T47D (cell line): Measurements from ENCODE around the gene TEX19.
"Not testable (repeated sequence)": the region's sequence is repeated elsewhere in the genome, so short reads cannot be mapped to it uniquely, and the experiment has no call there.

Source experiments
- DNase-seq, 2 experiments: peaks; one replicate each; pipeline versions ENCODE4 v3.0.0 to v3.0.0-alpha.2; 2011 to 2012; ENCODE audit warnings: low read depth in 1 of 2, low spot score in 1 of 2
- JUND ChIP-seq: IDR thresholded peaks from 2 replicates; pipeline ENCODE4 v1.6.1; 2012; ENCODE audit warnings: low read depth
- in situ Hi-C: cut with HindIII; loops from 2 replicates; pipeline ENCODE4 v1.10.0; 2016; ENCODE audit warnings: low sequenced_read_pairs, low pct_unique_long_range_greater_than_20kb

TEX19 gene

DNA sequence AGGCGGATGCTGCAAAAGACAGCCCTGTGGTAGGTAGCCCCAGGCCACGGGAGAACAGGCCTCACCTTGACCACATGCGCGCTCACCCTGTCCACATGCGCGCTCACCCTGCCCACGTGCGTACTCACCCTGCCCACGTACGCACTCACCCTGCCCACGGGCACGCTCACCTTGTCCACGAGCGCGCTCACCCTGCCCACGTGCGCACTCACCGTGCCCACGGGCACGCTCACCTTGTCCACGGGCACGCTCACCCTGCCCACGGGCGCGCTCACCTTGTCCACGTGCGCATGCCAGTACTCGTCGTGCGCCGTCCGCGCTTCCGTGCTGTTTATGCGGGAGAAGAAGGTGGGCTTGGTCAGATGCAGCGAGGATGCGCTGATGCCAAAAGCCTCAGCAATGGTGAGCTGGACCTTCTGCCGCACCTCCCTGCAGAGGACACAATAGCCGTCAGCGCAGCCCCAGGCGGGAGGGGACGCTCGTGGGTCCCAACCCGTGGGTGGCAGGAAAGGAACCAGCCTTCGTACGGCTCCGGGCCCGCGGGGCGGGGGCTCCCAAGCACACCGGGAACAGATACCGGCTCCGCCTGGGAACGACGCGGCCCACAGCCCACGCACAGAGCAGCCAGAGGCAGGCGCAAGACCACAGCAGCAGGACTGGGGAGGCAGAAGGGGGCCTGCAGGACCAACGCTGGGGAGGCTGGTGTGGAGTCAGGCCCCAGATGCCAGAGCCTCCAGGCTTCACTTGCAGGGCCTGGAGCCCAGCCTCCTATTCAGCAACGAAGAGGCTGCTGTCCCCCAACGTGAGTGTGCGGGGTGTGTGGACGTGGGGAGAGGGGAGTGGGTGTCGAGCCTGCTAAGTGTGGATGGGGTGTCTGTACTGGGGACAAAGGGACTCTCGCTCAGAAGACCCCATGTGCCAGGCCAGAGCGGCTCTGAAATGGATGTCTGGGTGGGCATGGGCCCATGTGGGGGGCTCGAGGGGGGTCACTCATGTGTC, 44.9 kb downstream of the TEX19 start:
- DNase-seq: no peak
- in situ Hi-C loops: no loop called here
- TF ChIP-seq JUND: no peak

DNA sequence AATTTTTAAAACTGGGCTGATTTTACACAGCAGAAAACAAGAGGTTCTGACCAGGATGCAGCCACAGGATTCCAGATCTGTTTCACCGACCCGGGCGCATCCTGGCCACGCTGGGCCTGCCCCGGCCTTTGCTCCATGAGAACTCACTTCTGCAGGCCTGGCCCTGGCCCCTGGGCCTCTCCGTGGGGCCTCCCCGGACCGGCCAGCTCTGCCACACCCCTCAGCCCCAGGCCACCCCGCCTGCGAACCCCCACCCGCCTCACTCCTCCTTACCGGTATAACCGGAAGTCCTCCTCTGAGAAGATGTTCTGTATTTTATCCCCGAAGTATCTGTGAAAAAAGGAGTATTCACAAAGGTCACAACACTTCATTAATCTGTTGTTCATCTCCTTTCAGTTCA, 46.0 kb downstream of the TEX19 start:
- DNase-seq: no peak
- in situ Hi-C loops: no loop called here
- TF ChIP-seq JUND: no peak

DNA sequence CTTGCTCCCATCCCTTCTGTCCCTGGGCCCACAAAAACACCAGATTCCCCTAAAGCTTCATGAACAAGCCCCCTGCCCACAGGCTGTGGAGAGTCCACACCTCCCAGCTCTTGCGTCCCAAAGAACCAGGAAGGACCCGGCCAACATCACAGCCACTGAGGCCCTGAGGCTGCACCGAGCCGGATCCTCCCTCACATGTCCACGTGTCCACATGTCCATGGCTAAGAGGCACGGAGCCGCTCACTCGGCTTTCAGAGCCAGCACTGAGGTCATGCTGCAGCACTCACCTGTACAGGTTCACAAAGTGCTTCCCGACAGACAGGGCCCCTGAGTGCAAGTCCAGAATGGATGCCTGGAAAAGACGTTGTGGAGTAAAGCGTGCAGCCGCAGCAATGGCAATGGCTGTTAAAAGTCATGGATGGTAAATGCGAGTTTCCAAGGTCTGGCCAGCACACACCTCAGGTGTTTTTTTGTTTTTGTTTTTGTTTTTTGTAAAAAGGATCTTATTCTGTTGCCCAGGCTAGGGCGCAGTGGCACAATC, 47.2 kb downstream of the TEX19 start:
- in situ Hi-C loops: no loop called here
- DNase-seq: no peak
- TF ChIP-seq JUND: no peak

DNA sequence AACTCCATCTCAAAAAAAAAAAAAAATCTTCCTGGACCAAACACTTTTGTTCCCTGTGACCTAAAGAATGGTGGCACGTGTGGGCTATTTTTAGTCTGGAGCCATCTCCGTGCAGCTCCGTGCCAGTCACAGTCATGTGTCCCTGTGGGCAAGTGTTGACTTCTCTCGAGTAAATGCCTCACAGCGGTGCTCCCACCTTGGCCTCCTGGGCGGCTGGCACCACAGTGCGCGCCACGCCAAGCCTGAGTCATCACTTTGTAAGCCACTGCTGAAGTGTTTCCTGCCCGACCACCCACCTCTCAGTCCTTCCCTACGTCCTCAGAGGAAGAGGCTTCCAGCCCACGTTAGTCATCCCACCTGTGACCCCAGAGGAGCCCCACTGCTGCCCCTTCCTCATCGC, 48.2 kb downstream of the TEX19 start:
- in situ Hi-C loops: no loop called here
- no peak for DNase-seq
- TF ChIP-seq JUND: no peak

DNA sequence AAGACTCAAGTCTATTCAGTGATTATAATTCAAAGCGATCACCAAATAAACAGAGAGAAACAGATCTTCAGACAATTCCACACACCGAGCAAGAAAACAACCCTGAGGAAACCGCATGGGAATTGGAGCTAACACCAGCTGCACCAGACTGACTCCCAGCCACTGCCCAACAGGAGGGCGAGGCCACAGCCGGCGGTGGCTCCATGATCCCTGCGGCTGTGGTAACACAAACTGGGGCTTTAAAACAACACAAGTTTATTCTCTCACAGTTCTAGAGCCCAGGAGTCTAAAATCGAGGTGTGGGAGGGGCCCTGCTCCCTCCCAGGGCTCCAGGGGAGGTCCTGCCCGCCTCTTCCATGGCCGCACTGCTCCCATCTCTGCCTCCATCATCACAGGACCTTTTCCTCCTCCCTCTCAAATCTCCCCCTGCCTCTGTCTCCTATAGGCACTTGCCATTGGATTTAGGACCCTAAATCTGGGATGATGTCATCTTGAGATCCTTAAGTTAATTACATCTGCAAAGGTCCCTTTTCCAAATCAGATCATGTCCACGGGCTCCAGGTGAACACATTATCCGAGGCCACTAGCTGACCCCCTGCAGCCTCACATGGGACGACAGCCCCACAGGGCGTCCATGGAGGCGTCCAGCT, 49.4 kb downstream of the TEX19 start:
- TF ChIP-seq JUND: no peak
- no peak for DNase-seq
- in situ Hi-C loops: no loop called here

DNA sequence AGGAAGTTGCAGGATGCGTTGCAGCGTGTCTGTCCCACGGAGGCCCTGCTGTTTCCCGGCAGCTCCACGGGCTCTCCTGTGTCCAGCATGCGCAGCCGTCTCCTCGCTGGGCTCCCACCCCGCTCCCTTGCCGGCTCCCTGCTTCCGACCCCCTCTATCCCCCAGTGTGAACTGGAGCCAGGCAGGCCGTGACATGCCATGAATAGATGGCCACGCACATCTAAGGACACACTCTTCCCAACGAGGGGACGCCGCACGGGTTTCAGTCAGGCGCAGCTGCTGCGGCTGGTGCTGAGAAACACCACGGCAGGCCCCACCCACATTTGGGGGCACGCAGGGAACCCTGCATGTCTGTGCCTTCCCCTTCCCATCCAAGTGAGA, 49.9 kb downstream of the TEX19 start:
- in situ Hi-C loops: no loop called here

DNA sequence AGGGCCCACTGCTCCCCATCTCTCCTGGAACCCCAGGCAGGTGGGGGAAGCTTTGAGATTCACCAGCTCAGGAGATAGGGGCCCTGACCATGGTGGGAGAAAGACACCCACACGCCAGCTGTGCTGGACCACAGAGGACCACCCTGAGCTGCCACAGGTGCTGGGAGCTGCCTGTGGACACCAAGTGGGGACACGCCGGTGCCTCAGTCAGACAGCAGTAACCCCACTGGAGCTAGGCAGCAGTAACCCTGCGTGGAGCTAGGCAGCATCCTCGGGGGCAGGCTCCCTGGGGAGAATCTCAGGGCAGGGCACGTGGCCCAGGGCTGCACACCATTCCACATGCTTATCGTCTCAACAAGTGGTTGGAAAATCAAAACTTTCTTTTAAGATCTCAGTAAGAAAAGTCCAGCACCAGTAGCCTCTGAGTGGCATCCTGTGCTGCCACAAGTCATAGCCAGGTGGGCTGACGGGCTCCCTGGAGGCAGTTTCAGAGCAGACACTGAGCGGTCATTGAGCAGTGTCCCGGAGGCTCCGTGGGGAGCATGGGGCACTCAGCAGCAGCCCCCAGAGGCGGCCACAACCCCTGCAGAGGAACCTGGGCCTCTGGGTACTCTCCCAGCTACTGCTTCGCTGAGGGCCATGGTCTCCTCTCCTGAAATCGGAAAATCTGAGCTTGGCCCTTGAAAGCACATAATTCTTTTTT, 51.1 kb downstream of the TEX19 start:
- DNase-seq: no peak
- in situ Hi-C loops: loop anchor here (10.0 kb wide), 1 partner anchor 65 kb away; no protein-coding TSS in a partner anchor
- no peak for TF ChIP-seq JUND

More for the DNA sequence above, 49.9 kb downstream of the TEX19 start:
- TF ChIP-seq JUND: no peak
- DNase-seq: no peak

DNA sequence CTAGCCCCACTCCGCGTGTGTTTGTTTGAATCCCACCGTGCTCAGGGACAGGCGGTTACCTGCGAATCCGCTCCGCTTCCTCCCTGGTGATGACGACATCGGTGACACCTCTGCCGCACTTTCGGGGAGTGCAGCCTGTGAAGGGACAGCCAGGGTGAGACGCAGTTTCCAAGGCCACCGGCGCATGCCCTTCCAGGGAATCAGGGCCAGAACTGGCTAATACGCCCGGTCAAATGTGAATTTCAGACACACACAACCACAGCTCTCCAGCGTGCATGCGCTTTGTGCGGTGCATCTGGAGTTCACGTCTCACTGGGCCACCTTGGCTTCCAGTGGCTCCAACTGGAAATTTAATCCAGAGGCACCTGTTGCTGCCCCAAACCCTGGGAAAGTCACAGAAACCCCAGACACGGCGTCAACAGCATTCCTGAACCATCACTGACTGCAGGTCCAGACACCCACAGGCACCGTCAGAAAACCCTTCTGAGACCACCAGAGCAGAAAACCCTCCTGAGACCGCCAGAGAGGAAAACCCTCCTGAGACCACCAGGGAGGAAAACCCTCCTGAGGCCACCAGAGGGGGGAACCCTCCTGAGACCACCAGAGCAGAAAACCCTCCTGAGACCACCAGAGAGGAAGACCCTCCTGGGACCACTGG, 52.5 kb downstream of the TEX19 start:
- in situ Hi-C loops: loop anchor here (10.0 kb wide), 1 partner anchor 67 kb away; no protein-coding TSS in a partner anchor
- no peak for TF ChIP-seq JUND
- DNase-seq: no peak

DNA sequence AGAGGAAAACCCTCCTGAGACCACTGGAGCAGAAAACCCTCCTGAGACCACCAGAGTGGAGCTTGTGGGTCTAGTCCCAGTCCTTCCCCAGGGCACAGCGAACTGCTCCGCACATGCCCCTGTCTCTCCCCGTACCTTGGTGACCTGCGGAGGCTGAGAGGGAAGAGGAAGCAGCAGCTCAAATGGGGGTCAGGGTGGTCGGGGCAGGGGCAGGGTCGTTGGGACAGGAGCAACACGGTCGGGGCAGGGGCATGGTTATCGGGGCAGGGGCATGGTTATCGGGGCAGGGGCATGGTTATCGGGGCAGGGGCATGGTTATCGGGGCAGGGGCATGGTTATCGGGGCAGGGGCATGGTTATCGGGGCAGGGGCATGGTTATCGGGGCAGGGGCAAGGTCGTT, 53.0 kb downstream of the TEX19 start:
- DNase-seq: not testable (repeated sequence)
- in situ Hi-C loops: loop anchor here (10.0 kb wide), 1 partner anchor 67 kb away; no protein-coding TSS in a partner anchor

DNA sequence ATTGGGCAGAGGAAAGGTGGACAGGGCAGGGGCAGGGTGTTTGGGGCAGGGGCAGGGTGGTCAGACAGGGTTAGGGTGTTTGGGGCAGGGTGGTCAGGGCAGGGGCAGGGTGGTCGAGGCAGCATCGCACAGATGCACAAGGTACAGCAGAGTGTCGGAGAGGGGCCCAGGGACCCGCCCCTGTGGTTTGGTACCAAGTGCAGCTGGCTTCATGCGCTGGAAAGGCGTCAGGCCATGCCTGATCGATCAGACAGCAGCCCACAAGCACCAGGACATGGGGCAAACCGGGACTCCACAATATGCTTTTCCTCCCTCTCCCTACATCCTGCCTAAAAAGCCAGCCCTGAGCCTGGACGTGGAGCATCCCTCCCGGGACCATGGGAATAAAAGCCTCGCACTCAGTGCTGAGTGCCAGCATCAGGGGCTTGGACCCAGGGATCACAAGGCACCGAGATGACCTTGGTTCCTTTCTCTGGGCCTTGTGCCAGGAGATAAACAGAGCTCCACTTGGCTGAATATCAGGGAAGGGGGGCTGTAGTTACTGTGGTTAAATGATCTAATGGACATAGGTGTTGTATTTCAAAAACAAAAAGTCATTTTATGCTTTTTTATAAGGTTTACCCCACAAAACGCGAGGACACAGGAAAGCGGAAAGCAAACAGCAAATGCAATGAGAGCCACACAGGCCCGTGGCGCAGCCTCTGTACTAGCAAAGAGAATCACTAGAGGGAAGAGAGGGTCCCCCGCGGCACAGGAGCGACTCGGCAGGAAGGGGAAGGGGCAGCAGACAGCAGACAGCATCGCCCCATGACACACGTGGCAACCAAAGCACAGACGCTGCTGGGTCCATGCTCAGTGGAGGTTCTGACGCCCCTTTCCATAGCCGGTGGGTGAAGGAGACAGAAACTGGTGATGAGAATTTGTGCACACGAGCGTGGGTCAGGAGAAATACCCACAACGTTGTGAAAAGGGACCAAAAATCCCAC, 53.8 kb downstream of the TEX19 start:
- no peak for TF ChIP-seq JUND
- in situ Hi-C loops: loop anchor here (10.0 kb wide), 1 partner anchor 68 kb away; no protein-coding TSS in a partner anchor
- DNase-seq: no peak
